Measurements from ENCODE around the gene GCA. TPM values are rescaled to one million over a fixed set of nuclear protein-coding genes. Genes with fewer than 3 reads are reported as not detected.

The GCA gene
- polyA plus RNA-seq, 1 experiment, result 5.2 TPM

DNA sequence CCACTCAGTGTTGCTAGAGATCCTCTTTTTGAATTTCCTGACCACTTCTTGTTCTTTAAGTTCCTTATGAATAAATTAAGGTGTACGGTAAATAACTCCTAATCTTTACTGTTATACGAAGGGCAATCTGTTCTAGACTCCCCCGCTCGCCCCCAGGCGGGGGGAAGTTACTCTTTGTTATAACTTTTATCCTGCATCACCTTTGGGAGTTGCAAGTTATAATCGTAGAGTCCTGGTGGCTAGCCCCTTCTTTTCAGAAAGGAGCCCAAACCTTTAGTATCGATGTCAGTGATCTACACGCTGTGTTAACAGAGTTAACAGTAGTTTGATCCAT is 652 bp downstream of the GCA start:
- no peaks in the 10 kb centered on the region for H3K27me3 ChIP-seq (ENCODE audit: control insufficient read depth, insufficient read depth, low read length)
- DNase-seq (ENCODE audit: low read depth), result no peak
- ChIA-PET CTCF (no interaction called here), POLR2A (no interaction called here)
- peak overlapping the region; percentile 77 for H3K4me3 ChIP-seq (ENCODE audit: low read depth, low read length)
- TF ChIP-seq, protein P1, sequence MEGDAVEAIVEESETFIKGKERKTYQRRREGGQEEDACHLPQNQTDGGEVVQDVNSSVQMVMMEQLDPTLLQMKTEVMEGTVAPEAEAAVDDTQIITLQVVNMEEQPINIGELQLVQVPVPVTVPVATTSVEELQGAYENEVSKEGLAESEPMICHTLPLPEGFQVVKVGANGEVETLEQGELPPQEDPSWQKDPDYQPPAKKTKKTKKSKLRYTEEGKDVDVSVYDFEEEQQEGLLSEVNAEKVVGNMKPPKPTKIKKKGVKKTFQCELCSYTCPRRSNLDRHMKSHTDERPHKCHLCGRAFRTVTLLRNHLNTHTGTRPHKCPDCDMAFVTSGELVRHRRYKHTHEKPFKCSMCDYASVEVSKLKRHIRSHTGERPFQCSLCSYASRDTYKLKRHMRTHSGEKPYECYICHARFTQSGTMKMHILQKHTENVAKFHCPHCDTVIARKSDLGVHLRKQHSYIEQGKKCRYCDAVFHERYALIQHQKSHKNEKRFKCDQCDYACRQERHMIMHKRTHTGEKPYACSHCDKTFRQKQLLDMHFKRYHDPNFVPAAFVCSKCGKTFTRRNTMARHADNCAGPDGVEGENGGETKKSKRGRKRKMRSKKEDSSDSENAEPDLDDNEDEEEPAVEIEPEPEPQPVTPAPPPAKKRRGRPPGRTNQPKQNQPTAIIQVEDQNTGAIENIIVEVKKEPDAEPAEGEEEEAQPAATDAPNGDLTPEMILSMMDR (IDR thresholded peaks at IDR 0.05; ENCODE audit: insufficient read depth, low read depth, low read length), result no peak
- H3K36me3 ChIP-seq (ENCODE audit: control insufficient read depth, insufficient read depth, low read length), result no peaks in the 10 kb centered on the region

DNA sequence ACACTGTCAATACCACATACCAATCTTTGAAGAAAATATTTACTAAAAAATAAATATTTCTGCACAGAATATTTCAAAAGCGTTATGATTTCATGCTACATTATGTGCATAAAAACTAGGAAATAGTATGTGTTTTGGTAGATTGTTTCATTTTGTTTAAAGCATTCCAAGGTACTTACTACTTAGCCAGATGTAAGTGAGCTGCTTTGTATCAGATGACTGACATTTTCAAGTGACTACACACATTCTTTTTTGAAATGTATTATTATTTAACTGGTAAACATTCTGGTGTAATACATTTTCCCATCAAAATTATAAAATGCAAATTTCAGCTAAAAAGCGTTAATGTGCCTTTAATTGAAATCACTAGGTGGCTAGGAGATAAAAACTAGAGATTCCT is 21.5 kb downstream of the GCA start:
- Histone ChIP-seq H3K27me3 (ENCODE audit: control insufficient read depth, insufficient read depth, low read length) (no peaks in the 10 kb centered on the region), H3K36me3 (ENCODE audit: control insufficient read depth, insufficient read depth, low read length) (no peaks in the 10 kb centered on the region), H3K4me3 (ENCODE audit: low read depth, low read length) (no peak overlapping the region)
- TF ChIP-seq, protein P1 (IDR thresholded peaks at IDR 0.05; ENCODE audit: insufficient read depth, low read depth, low read length), result no peak
- CTCF ChIA-PET, result no interaction called here
- no peak for DNase-seq (ENCODE audit: low read depth)
- POLR2A ChIA-PET, result no interaction called here

DNA sequence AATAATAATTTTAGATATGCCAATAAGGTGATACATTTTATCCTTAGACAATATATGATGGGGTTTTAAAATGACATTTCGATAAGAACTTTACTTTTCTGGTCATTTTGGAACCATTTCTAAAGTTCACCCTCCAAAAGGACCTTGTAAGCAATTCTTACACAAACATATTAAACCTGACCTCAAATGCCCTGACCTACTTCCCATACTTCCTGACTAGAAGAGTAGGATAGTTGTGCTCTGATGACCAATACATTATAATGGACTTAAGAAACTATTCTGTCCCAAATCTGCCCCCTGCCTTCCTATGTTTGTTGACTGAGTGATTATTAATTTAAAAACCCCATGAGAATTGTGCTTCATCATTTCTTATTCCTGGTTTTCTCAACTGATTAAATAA is 24.6 kb downstream of the GCA start:
- no peaks in the 10 kb centered on the region for H3K27me3 ChIP-seq (ENCODE audit: control insufficient read depth, insufficient read depth, low read length)
- ChIA-PET POLR2A (no interaction called here), CTCF (no interaction called here)
- no peak overlapping the region for H3K4me3 ChIP-seq (ENCODE audit: low read depth, low read length)
- DNase-seq (ENCODE audit: low read depth), result no peak
- H3K36me3 ChIP-seq (ENCODE audit: control insufficient read depth, insufficient read depth, low read length), result no peaks in the 10 kb centered on the region
- TF ChIP-seq, protein P1 (IDR thresholded peaks at IDR 0.05; ENCODE audit: insufficient read depth, low read depth, low read length), result no peak

DNA sequence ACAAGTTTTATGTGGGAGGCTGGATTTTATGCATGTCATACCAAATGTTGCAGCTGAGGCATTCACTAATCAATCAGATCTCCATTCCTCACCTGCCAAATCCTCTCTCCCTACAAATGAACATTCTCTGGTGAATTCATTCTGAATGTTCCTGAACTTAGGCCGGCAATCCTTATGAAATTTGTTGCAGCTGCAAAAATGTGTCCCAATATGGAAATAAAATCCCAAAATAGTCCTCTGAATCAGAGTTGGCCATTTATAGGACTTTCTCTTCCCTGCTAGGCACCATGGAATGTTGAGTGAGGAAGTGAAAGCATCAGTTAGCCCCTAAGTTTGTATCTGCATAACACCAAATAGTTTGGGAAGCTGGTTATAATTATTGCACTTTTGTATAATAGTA is 25.6 kb downstream of the GCA start:
- CTCF ChIA-PET, result no interaction called here
- no peak overlapping the region for H3K4me3 ChIP-seq (ENCODE audit: low read depth, low read length)
- no peaks in the 10 kb centered on the region for H3K27me3 ChIP-seq (ENCODE audit: control insufficient read depth, insufficient read depth, low read length)
- POLR2A ChIA-PET, result no interaction called here
- TF ChIP-seq, protein P1 (IDR thresholded peaks at IDR 0.05; ENCODE audit: insufficient read depth, low read depth, low read length), result no peak
- no peak for DNase-seq (ENCODE audit: low read depth)
- no peaks in the 10 kb centered on the region for H3K36me3 ChIP-seq (ENCODE audit: control insufficient read depth, insufficient read depth, low read length)

DNA sequence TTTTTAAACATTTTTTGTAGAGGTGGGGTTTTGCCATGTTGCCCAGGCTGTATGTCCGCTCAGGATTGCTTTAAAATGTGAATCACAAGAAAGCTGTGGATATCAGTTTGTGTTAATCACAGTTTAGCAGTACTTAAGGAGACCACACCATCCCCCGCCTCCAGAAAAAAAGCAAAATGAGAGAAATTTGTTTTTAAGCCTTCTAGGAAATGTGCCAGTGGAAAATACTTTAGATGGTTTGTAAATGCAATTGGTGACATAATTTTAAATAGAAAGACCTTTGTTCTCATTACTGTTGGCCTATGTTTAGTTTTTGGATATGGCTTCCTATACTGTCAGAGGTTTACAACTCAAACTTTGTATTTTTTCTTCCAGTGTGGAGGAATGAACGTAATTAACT is 27.0 kb downstream of the GCA start:
- ChIA-PET POLR2A (no interaction called here), CTCF (no interaction called here)
- Histone ChIP-seq H3K36me3 (ENCODE audit: control insufficient read depth, insufficient read depth, low read length) (no peaks in the 10 kb centered on the region), H3K27me3 (ENCODE audit: control insufficient read depth, insufficient read depth, low read length) (no peaks in the 10 kb centered on the region), H3K4me3 (ENCODE audit: low read depth, low read length) (no peak overlapping the region)
- DNase-seq (ENCODE audit: low read depth), result no peak
- TF ChIP-seq, protein P1 (IDR thresholded peaks at IDR 0.05; ENCODE audit: insufficient read depth, low read depth, low read length), result no peak
